COLO829 (cell line): ENCODE results near the gene MYH7B.

Experiments
- DNase-seq: peaks from one replicate; pipeline ENCODE4 v3.0.0; 2012; ENCODE audit warnings: low spot score

The MYH7B gene

GRCh38 chr20:34977365-34978091, 21.9 kb downstream of the MYH7B start:
- DNase-seq: no peak

- DNase-seq: no peak
Measured at GRCh38 chr20:34978092-34978744, 22.6 kb downstream of the MYH7B start.

- DNase-seq: no peak
Measured at GRCh38 chr20:34979366-34980153, 23.9 kb downstream of the MYH7B start.

GRCh38 chr20:34980543-34981233, 25.0 kb downstream of the MYH7B start:
- no peak for DNase-seq

- no peak for DNase-seq
Measured at GRCh38 chr20:34982270-34983088, 26.8 kb downstream of the MYH7B start.

- no peak for DNase-seq
Measured at GRCh38 chr20:34983089-34983820, 27.6 kb downstream of the MYH7B start.

- no peak for DNase-seq
Measured at GRCh38 chr20:34983995-34984735, 28.5 kb downstream of the MYH7B start.

GRCh38 chr20:34984756-34985261, 29.1 kb downstream of the MYH7B start:
- DNase-seq: no peak

- DNase-seq: no peak
Measured at GRCh38 chr20:34985461-34986310, 30.0 kb downstream of the MYH7B start.

- DNase-seq: no peak
Measured at GRCh38 chr20:34986311-34987287, 30.9 kb downstream of the MYH7B start.

- DNase-seq: no peak
Measured at GRCh38 chr20:34987288-34988190, 31.9 kb downstream of the MYH7B start.

- no peak for DNase-seq
Measured at GRCh38 chr20:34988191-34988540, 32.5 kb downstream of the MYH7B start.

- no peak for DNase-seq
Measured at GRCh38 chr20:34989118-34989517, 33.5 kb downstream of the MYH7B start.

- DNase-seq: no peak
Measured at GRCh38 chr20:34989670-34990069, 34.0 kb downstream of the MYH7B start.

- DNase-seq: no peak
Measured at GRCh38 chr20:34990231-34990630, 34.6 kb downstream of the MYH7B start.

- DNase-seq: no peak
Measured at GRCh38 chr20:34990661-34991214, 35.1 kb downstream of the MYH7B start.
